Panc1 (cell line): ENCODE measurements around the gene MS4A3.
"Not testable (repeated sequence)": the region's sequence is repeated elsewhere in the genome, so short reads cannot be mapped to it uniquely, and the experiment has no call there.

Experiments
- POLR2AphosphoS5 ChIP-seq: IDR thresholded peaks from 2 replicates; pipeline ENCODE4 v1.6.1; 2012; ENCODE audit warnings: mild to moderate bottlenecking, low read depth, low read length, moderate library complexity
- SIN3A ChIP-seq: IDR thresholded peaks from 2 replicates; pipeline ENCODE4 v1.6.1; 2012; ENCODE audit warnings: low read depth, mild to moderate bottlenecking, low read length, moderate library complexity, borderline replicate concordance; ENCODE audit not compliant: insufficient read depth
- TF ChIP-seq, protein P1 (sequence below): fragments of 450-650 bp; IDR thresholded peaks from 2 replicates; pipeline ENCODE4 v1.5.1; 2017; ENCODE audit warnings: mild to moderate bottlenecking
- TF ChIP-seq, protein P2 (sequence below), 2 experiments: IDR thresholded peaks; 2 replicates each; pipeline ENCODE4 v1.6.1; 2011 to 2012; ENCODE audit warnings: low read depth in 2 of 2, control low read depth in 1 of 2, low read length in 1 of 2, mild to moderate bottlenecking in 1 of 2, moderate library complexity in 1 of 2; ENCODE audit not compliant: insufficient read depth in 1 of 2

DNA sequence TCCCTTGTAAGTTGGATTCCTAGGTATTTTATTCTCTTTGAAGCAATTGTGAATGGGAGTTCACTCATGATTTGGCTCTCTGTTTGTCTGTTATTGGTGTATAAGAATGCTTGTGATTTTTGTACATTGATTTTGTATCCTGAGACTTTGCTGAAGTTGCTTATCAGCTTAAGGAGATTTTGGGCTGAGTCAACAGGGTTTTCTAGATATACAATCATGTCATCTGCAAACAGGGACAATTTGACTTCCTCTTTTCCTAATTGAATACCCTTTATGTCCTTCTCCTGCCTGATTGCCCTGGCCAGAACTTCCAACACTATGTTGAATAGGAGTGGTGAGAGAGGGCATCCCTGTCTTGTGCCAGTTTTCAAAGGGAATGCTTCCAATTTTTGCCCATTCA is 6.0 kb upstream of the MS4A3 start:
- TF ChIP-seq, protein P1, sequence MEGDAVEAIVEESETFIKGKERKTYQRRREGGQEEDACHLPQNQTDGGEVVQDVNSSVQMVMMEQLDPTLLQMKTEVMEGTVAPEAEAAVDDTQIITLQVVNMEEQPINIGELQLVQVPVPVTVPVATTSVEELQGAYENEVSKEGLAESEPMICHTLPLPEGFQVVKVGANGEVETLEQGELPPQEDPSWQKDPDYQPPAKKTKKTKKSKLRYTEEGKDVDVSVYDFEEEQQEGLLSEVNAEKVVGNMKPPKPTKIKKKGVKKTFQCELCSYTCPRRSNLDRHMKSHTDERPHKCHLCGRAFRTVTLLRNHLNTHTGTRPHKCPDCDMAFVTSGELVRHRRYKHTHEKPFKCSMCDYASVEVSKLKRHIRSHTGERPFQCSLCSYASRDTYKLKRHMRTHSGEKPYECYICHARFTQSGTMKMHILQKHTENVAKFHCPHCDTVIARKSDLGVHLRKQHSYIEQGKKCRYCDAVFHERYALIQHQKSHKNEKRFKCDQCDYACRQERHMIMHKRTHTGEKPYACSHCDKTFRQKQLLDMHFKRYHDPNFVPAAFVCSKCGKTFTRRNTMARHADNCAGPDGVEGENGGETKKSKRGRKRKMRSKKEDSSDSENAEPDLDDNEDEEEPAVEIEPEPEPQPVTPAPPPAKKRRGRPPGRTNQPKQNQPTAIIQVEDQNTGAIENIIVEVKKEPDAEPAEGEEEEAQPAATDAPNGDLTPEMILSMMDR, result not testable (repeated sequence)
- TF ChIP-seq, protein P2, sequence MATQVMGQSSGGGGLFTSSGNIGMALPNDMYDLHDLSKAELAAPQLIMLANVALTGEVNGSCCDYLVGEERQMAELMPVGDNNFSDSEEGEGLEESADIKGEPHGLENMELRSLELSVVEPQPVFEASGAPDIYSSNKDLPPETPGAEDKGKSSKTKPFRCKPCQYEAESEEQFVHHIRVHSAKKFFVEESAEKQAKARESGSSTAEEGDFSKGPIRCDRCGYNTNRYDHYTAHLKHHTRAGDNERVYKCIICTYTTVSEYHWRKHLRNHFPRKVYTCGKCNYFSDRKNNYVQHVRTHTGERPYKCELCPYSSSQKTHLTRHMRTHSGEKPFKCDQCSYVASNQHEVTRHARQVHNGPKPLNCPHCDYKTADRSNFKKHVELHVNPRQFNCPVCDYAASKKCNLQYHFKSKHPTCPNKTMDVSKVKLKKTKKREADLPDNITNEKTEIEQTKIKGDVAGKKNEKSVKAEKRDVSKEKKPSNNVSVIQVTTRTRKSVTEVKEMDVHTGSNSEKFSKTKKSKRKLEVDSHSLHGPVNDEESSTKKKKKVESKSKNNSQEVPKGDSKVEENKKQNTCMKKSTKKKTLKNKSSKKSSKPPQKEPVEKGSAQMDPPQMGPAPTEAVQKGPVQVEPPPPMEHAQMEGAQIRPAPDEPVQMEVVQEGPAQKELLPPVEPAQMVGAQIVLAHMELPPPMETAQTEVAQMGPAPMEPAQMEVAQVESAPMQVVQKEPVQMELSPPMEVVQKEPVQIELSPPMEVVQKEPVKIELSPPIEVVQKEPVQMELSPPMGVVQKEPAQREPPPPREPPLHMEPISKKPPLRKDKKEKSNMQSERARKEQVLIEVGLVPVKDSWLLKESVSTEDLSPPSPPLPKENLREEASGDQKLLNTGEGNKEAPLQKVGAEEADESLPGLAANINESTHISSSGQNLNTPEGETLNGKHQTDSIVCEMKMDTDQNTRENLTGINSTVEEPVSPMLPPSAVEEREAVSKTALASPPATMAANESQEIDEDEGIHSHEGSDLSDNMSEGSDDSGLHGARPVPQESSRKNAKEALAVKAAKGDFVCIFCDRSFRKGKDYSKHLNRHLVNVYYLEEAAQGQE (IDR thresholded peaks at IDR 0.05; ENCODE audit: insufficient read depth in 1 of 2, low read depth in 2 of 2, low read length in 1 of 2), result not testable (repeated sequence)
- not testable (repeated sequence) for TF ChIP-seq SIN3A, POLR2AphosphoS5
